GM23338 (cell line): ENCODE data around the gene GPR18.

Experiments
- POLR2AphosphoS5 ChIP-seq: IDR thresholded peaks from 2 replicates; pipeline ENCODE4 v1.6.1; 2016; ENCODE audit warnings: antibody characterized with exemption, low read depth
- TF ChIP-seq, protein P1 (sequence below), 2 experiments: fragments of 200-600 bp in 1 of 2; sonication (generic) in 1 of 2; conservative IDR thresholded peaks; 2 replicates each; pipeline versions ENCODE4 v1.5.1 to v1.6.1; 2016 to 2017; ENCODE audit warnings: antibody characterized with exemption in 2 of 2, low read depth in 2 of 2, mild to moderate bottlenecking in 2 of 2, moderate library complexity in 1 of 2
- TF ChIP-seq, protein P2 (sequence below): IDR thresholded peaks from one replicate; pipeline ENCODE4 v1.6.1; 2018; ENCODE audit warnings: antibody characterized with exemption; ENCODE audit not compliant: unreplicated experiment

DNA sequence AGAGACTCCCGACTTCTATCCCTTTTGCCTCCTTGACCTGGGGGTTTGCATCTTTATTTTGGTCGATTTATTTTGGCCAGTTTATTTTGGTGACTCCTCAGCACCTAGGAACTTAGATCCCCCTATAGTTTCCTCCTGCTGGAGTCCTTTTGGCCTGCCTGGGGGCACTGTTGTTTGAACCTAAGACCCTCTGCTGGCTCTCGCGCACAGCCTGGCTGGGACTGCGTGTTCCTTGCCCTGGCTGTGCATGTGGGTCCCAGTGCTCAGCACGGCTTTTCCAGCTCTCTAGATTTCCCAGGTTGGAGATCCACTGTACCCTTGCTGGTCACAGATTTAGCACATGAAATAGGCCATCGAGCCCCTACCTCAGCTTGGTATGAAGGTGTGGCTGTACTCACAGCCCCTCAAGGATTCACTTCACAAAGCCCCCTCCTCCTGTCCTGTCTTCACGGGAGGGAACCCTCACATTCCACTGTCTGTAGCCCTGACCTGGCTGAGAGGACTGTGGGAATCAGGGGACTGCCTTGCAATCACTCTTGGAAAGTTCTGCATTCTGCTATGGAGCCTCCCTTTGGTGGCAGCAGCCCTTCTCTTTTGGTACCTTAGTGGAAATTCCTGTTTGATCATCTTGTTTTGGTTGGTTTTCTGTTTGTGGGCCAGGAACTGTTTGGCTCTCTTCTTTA lies 49.2 kb downstream of the GPR18 start:
- TF ChIP-seq, protein P1, sequence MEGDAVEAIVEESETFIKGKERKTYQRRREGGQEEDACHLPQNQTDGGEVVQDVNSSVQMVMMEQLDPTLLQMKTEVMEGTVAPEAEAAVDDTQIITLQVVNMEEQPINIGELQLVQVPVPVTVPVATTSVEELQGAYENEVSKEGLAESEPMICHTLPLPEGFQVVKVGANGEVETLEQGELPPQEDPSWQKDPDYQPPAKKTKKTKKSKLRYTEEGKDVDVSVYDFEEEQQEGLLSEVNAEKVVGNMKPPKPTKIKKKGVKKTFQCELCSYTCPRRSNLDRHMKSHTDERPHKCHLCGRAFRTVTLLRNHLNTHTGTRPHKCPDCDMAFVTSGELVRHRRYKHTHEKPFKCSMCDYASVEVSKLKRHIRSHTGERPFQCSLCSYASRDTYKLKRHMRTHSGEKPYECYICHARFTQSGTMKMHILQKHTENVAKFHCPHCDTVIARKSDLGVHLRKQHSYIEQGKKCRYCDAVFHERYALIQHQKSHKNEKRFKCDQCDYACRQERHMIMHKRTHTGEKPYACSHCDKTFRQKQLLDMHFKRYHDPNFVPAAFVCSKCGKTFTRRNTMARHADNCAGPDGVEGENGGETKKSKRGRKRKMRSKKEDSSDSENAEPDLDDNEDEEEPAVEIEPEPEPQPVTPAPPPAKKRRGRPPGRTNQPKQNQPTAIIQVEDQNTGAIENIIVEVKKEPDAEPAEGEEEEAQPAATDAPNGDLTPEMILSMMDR (conservative IDR thresholded peaks at IDR 0.05; ENCODE audit: low read depth in 2 of 2) = no peak
- TF ChIP-seq, protein P2, sequence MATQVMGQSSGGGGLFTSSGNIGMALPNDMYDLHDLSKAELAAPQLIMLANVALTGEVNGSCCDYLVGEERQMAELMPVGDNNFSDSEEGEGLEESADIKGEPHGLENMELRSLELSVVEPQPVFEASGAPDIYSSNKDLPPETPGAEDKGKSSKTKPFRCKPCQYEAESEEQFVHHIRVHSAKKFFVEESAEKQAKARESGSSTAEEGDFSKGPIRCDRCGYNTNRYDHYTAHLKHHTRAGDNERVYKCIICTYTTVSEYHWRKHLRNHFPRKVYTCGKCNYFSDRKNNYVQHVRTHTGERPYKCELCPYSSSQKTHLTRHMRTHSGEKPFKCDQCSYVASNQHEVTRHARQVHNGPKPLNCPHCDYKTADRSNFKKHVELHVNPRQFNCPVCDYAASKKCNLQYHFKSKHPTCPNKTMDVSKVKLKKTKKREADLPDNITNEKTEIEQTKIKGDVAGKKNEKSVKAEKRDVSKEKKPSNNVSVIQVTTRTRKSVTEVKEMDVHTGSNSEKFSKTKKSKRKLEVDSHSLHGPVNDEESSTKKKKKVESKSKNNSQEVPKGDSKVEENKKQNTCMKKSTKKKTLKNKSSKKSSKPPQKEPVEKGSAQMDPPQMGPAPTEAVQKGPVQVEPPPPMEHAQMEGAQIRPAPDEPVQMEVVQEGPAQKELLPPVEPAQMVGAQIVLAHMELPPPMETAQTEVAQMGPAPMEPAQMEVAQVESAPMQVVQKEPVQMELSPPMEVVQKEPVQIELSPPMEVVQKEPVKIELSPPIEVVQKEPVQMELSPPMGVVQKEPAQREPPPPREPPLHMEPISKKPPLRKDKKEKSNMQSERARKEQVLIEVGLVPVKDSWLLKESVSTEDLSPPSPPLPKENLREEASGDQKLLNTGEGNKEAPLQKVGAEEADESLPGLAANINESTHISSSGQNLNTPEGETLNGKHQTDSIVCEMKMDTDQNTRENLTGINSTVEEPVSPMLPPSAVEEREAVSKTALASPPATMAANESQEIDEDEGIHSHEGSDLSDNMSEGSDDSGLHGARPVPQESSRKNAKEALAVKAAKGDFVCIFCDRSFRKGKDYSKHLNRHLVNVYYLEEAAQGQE = no peak
- no peak for TF ChIP-seq POLR2AphosphoS5
